ENCODE results near the gene LIMCH1.

- TF ChIP-seq CTCF (IDR thresholded peaks at IDR 0.05) (no peak), POLR2A (IDR thresholded peaks at IDR 0.05) (no peak)
Measured at GRCh38 chr4:41610474-41610873, 72.5 kb downstream of the LIMCH1 start.
